DOHH2 (cell line): ENCODE results near the gene FAAP100.

ENCODE experiments used
- CTCF ChIP-seq: fragments of 200-600 bp; sonication (generic); IDR thresholded peaks from one replicate; pipeline ENCODE4 v1.5.1; 2014; ENCODE audit warnings: antibody characterized with exemption, mild to moderate bottlenecking, low read depth, low read length; ENCODE audit not compliant: poor library complexity, severe bottlenecking
- EZH2phosphoT487 ChIP-seq: fragments of 200-600 bp; sonication (generic); IDR thresholded peaks from 2 replicates; pipeline ENCODE4 v1.6.1; 2017; ENCODE audit warnings: borderline replicate concordance, mild to moderate bottlenecking, antibody characterized with exemption, low read length, moderate library complexity, mixed read lengths

- TF ChIP-seq CTCF, result no peak
- no peak for TF ChIP-seq EZH2phosphoT487
These were observed 23.8 kb downstream of the FAAP100 start for GRCh38 chr17:81528384-81528650.
